IMR-90 (cell line): Measurements from ENCODE around the gene SLC2A13. TPM values are rescaled to one million over a fixed set of nuclear protein-coding genes. Genes with fewer than 3 reads are reported as not detected.

ENCODE experiments used
- ATAC-seq: fragments of 200-7000 bp; cut with Tn5 transposase; 2 replicates; pipeline ENCODE4 v1.9.1; 2020; ENCODE audit warnings: low read depth, mild to moderate bottlenecking, moderate library complexity
- BruUV-seq: library from RNA; stranded (reverse); fragments of 400-500 nt; replicated peaks from 2 replicates; lab custom pipeline; 2021; lab: Mats Ljungman, UMichigan
- CTCF ChIA-PET: fragments of 300-600 bp; formaldehyde crosslinking; extraction: SDS; loops from one replicate; lab custom pipeline; 2021; ENCODE audit warnings: antibody characterized with exemption; lab: Yijun Ruan, JAX
- POLR2A ChIA-PET: fragments of 300-600 bp; sonication (Branson Sonifier 250); formaldehyde crosslinking; loops from one replicate; lab custom pipeline; 2022; ENCODE audit warnings: antibody characterized with exemption; ENCODE audit not compliant: unreplicated experiment; lab: Charles Lee
- DNase-seq: peaks from one replicate; pipeline ENCODE4 v3.0.0; 2013
- H2AFZ ChIP-seq: replicated peaks from 2 replicates; pipeline ENCODE3; 2013; ENCODE audit warnings: low read length, mild to moderate bottlenecking; ENCODE audit not compliant: poor library complexity
- H2AK5ac ChIP-seq: 2 replicates; pipeline ENCODE4 v1.6.1; 2013; ENCODE audit warnings: low read depth, low read length, inconsistent platforms
- H2AK9ac ChIP-seq: replicated peaks from 2 replicates; pipeline ENCODE3; 2013; ENCODE audit warnings: mild to moderate bottlenecking, low read depth, low read length, moderate library complexity; ENCODE audit not compliant: poor library complexity
- H2BK120ac ChIP-seq: 2 replicates; pipeline ENCODE4 v1.6.1; 2013; ENCODE audit warnings: low read depth, low read length, inconsistent platforms
- H2BK15ac ChIP-seq: 3 replicates; pipeline ENCODE4 v1.6.1; 2013; ENCODE audit warnings: low read depth, low read length, inconsistent platforms
- H2BK20ac ChIP-seq: 2 replicates; pipeline ENCODE4 v1.6.1; 2013; ENCODE audit warnings: low read depth, mild to moderate bottlenecking, inconsistent platforms, low read length, moderate library complexity
- H2BK5ac ChIP-seq: 2 replicates; pipeline ENCODE4 v1.6.1; 2013; ENCODE audit warnings: mild to moderate bottlenecking, low read depth, low read length, inconsistent platforms; ENCODE audit not compliant: poor library complexity, severe bottlenecking
- H3K14ac ChIP-seq: replicated peaks from 2 replicates; pipeline ENCODE4 v1.6.1; 2013; ENCODE audit warnings: low read depth, low read length, inconsistent platforms
- H3K18ac ChIP-seq: 2 replicates; pipeline ENCODE4 v1.6.1; 2013; ENCODE audit warnings: low read depth, low read length, control low read depth
- H3K23ac ChIP-seq: 2 replicates; pipeline ENCODE4 v1.6.1; 2013; ENCODE audit warnings: low read depth, low read length, inconsistent platforms
- H3K27ac ChIP-seq: 2 replicates; pipeline ENCODE4 v1.5.1; 2013; ENCODE audit warnings: mild to moderate bottlenecking, control low read depth, low read length; ENCODE audit not compliant: insufficient read depth
- H3K27me3 ChIP-seq: 2 replicates; pipeline ENCODE4 v1.6.1; 2013; ENCODE audit warnings: low read length; ENCODE audit not compliant: control insufficient read depth, insufficient read depth
- H3K36me3 ChIP-seq: 2 replicates; pipeline ENCODE4 v1.6.1; 2013; ENCODE audit warnings: low read length, mixed read lengths; ENCODE audit not compliant: control insufficient read depth, insufficient read depth
- H3K4ac ChIP-seq: 2 replicates; pipeline ENCODE4 v1.6.1; 2013; ENCODE audit warnings: low read depth, low read length, inconsistent platforms
- H3K4me1 ChIP-seq: 2 replicates; pipeline ENCODE4 v1.6.1; 2013; ENCODE audit warnings: low read length, mixed read lengths; ENCODE audit not compliant: control insufficient read depth, insufficient read depth
- H3K4me2 ChIP-seq: 2 replicates; pipeline ENCODE4 v1.6.1; 2013; ENCODE audit warnings: low read depth, mild to moderate bottlenecking, control low read depth, low read length, moderate library complexity
- H3K4me3 ChIP-seq: 2 replicates; pipeline ENCODE4 v1.5.1; 2013; ENCODE audit warnings: low read depth, mild to moderate bottlenecking, control low read depth, low read length, moderate library complexity; ENCODE audit not compliant: insufficient read depth
- H3K56ac ChIP-seq: 2 replicates; pipeline ENCODE4 v1.6.1; 2013; ENCODE audit warnings: low read length, inconsistent platforms; ENCODE audit not compliant: insufficient read depth; ENCODE audit errors: extremely low read depth
- H3K79me1 ChIP-seq, 2 experiments: 2 replicates each; pipeline ENCODE4 v1.6.1; 2013; ENCODE audit warnings: low read length in 2 of 2, inconsistent platforms in 1 of 2, low read depth in 1 of 2
- H3K9ac ChIP-seq: 2 replicates; pipeline ENCODE4 v1.6.1; 2013; ENCODE audit warnings: low read depth, low read length, control low read depth
- H3K9me1 ChIP-seq: 2 replicates; pipeline ENCODE4 v1.6.1; 2013; ENCODE audit warnings: low read length, inconsistent platforms; ENCODE audit not compliant: insufficient read depth
- H3K9me3 ChIP-seq: 2 replicates; pipeline ENCODE4 v1.6.1; 2013; ENCODE audit warnings: low read length; ENCODE audit not compliant: control insufficient read depth, insufficient read depth
- H4K20me1 ChIP-seq: 2 replicates; pipeline ENCODE4 v1.6.1; 2013; ENCODE audit warnings: low read length, inconsistent platforms; ENCODE audit not compliant: insufficient read depth
- H4K5ac ChIP-seq: 2 replicates; pipeline ENCODE4 v1.6.1; 2013; ENCODE audit warnings: mild to moderate bottlenecking, low read depth, low read length, control low read depth
- H4K8ac ChIP-seq, 2 experiments: 2 replicates each; pipeline ENCODE4 v1.6.1; 2013; ENCODE audit warnings: low read depth in 2 of 2, low read length in 2 of 2, control low read depth in 1 of 2, inconsistent platforms in 1 of 2
- H4K91ac ChIP-seq: 2 replicates; pipeline ENCODE4 v1.6.1; 2013; ENCODE audit warnings: low read depth, low read length, inconsistent platforms; ENCODE audit not compliant: insufficient read depth
- WGBS, 2 experiments: methylation state at CpG; one replicate each; pipeline versions ENCODE4 v1.1.5 to v1.1.7; 2013; ENCODE audit warnings: missing lambda C conversion rate in 2 of 2; ENCODE audit not compliant: insufficient read length in 1 of 2; ENCODE audit errors: extremely low coverage in 2 of 2; 5-methylcytosine and 5-hydroxymethylcytosine counted together
- dilution Hi-C: fragments of 300-500 bp; cut with HindIII; formaldehyde crosslinking; loops from one replicate; pipeline ENCODE4 v1.14.3; 2018; ENCODE audit warnings: low sequenced_read_pairs; ENCODE audit not compliant: unreplicated experiment
- in situ Hi-C: fragments of 300-500 bp; cut with MboI; formaldehyde crosslinking; loops from 3 replicates; pipeline ENCODE4 v1.14.3; 2019; ENCODE audit warnings: low sequenced_read_pairs, inconsistent platforms, mixed read lengths
- intact Hi-C: fragments of 100-400 bp; cut with micrococcal nuclease; formaldehyde crosslinking; loops from 2 replicates; pipeline ENCODE4 v1.10.0; 2022
- polyA plus RNA-seq, 3 experiments: library from polyadenylated mRNA; depleted of rRNA; stranded (reverse); fragments of >200 nt; gene quantifications; 2 replicates each; pipeline ENCODE4 v1.2.3, GENCODE V29; 2012; ENCODE audit warnings: low replicate concordance in 1 of 3
- total RNA-seq: library from RNA; depleted of rRNA; stranded (reverse); fragments of >200 nt; gene quantifications from 2 replicates; pipeline ENCODE4 v1.2.3, GENCODE V29; 2012
- TF ChIP-seq, protein P1 (sequence below): fragments of 150-350 bp; IDR thresholded peaks from 2 replicates; pipeline ENCODE4 v1.6.1; 2017; ENCODE audit warnings: mild to moderate bottlenecking, antibody characterized with exemption, low read length, low read depth

SLC2A13 gene
- total and polyA plus RNA-seq, 2 of the 4 experiments (the other 2 are of a cell fraction) = 1.5 to 3.9 TPM

DNA sequence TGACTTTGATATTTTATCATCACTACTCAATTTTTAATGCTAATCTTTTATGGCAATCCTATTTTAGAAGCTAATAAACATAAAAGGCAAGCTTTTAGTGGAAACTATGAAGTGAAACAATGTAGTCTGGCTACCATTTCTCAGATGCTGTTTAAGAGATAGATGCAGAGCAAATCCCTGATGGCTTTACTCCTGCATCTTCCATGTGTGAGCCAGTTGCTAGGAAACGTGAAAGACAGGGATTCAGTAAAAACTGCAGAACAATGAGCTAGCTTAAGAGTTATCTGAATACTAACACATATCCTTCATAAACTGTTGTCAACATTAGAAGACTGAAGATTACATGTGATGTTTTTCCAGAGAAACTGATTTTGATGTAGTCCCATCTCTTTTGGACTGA, 112.6 kb downstream of the SLC2A13 start:
- Histone ChIP-seq H3K4me3 (no peak overlapping the region), H4K91ac (no peak overlapping the region), H3K4me1 (no peaks in the 10 kb centered on the region), H4K5ac (no peak overlapping the region), H3K23ac (no peak overlapping the region), H2BK15ac (no peak overlapping the region), H3K56ac (no peak overlapping the region), H2BK20ac (no peak overlapping the region), H3K79me1 (no peaks in the 10 kb centered on the region), H3K9ac (no peak overlapping the region), H4K8ac (no peak overlapping the region), H3K14ac (no peak overlapping the region), H2AK9ac (no peak overlapping the region), H3K4ac (no peak overlapping the region), H3K4me2 (no peak overlapping the region), H2BK5ac (no peak overlapping the region), H3K18ac (no peak overlapping the region), H3K27ac (no peak overlapping the region), H2AFZ (no peak overlapping the region), H3K9me1 (no peaks in the 10 kb centered on the region), H3K27me3 (no peaks in the 10 kb centered on the region), H4K20me1 (no peaks in the 10 kb centered on the region), H3K9me3 (no peaks in the 10 kb centered on the region; the same call in 1 of the 2 replicates), H3K36me3 (no peaks in the 10 kb centered on the region), H2AK5ac (no peak overlapping the region), H2BK120ac (no peak overlapping the region)
- in situ Hi-C loops (no loop called here), intact Hi-C loops (loop anchor here (5.0 kb wide), 2 partner anchors 676 to 1666 kb away; no protein-coding TSS in a partner anchor), dilution Hi-C loops (no loop called here)
- no peak for ATAC-seq
- POLR2A ChIA-PET = no interaction called here
- TF ChIP-seq, protein P1, sequence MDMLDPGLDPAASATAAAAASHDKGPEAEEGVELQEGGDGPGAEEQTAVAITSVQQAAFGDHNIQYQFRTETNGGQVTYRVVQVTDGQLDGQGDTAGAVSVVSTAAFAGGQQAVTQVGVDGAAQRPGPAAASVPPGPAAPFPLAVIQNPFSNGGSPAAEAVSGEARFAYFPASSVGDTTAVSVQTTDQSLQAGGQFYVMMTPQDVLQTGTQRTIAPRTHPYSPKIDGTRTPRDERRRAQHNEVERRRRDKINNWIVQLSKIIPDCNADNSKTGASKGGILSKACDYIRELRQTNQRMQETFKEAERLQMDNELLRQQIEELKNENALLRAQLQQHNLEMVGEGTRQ = no peak
- no peak for DNase-seq
- WGBS, 2 experiments = no CpG with 5 or more reads among the region's 1 CpG
- no TSS peak for BruUV-seq
- CTCF ChIA-PET = interaction anchor here (1.2 to 1.5 kb wide), 2 partner anchors 18 to 178 kb away, joined by 4 read pairs; no protein-coding TSS in a partner anchor
